ENCODE data around the gene TSHZ1. TPM values are rescaled to one million over a fixed set of nuclear protein-coding genes. Genes with fewer than 3 reads are reported as not detected.

The TSHZ1 gene
- total RNA-seq, 1 experiment from 2014 or later = 5.7 TPM

GRCh38 chr18:75218065-75218923 lies 7.7 kb downstream of the TSHZ1 start:
- H3K79me2 ChIP-seq (ENCODE audit: low read length) = no peaks in the 10 kb centered on the region
- DNase-seq = no peak
- no peaks in the 10 kb centered on the region for H3K4me1 ChIP-seq (ENCODE audit: low read length)
- no peaks in the 10 kb centered on the region for H3K9me3 ChIP-seq (ENCODE audit: low read length)
- no peak overlapping the region for H3K9ac ChIP-seq (ENCODE audit: low read length)
- peaks cover 36% of the 10 kb centered on the region for H4K20me1 ChIP-seq (ENCODE audit: insufficient read depth, low read depth, low read length)
- no peak overlapping the region for H3K4me3 ChIP-seq (ENCODE audit: low read length)
- H2AFZ ChIP-seq (ENCODE audit: low read length) = no peak overlapping the region
- no peaks in the 10 kb centered on the region for H3K9me2 ChIP-seq (replicated peaks; ENCODE audit: insufficient read depth, low read length)
- H3K27me3 ChIP-seq (ENCODE audit: low read length) = no peaks in the 10 kb centered on the region
- H3K36me3 ChIP-seq (ENCODE audit: insufficient read depth, low read length) = no peaks in the 10 kb centered on the region
- no peak overlapping the region for H3K27ac ChIP-seq (ENCODE audit: low read length)
- no peak overlapping the region for H3K4me2 ChIP-seq (ENCODE audit: low read depth, low read length, poor library complexity, severe bottlenecking)

- H3K9ac ChIP-seq (ENCODE audit: low read length) = no peak overlapping the region
- H3K9me2 ChIP-seq (replicated peaks; ENCODE audit: insufficient read depth, low read length) = no peaks in the 10 kb centered on the region
- H3K36me3 ChIP-seq (ENCODE audit: insufficient read depth, low read length) = no peaks in the 10 kb centered on the region
- H4K20me1 ChIP-seq (ENCODE audit: insufficient read depth, low read depth, low read length) = peaks cover 45% of the 10 kb centered on the region
- H3K27me3 ChIP-seq (ENCODE audit: low read length) = no peaks in the 10 kb centered on the region
- no peaks in the 10 kb centered on the region for H3K79me2 ChIP-seq (ENCODE audit: low read length)
- no peak overlapping the region for H3K4me2 ChIP-seq (ENCODE audit: low read depth, low read length, poor library complexity, severe bottlenecking)
- H3K4me3 ChIP-seq (ENCODE audit: low read length) = no peak overlapping the region
- DNase-seq = no peak
- H2AFZ ChIP-seq (ENCODE audit: low read length) = no peak overlapping the region
- H3K4me1 ChIP-seq (ENCODE audit: low read length) = no peaks in the 10 kb centered on the region
- no peaks in the 10 kb centered on the region for H3K9me3 ChIP-seq (ENCODE audit: low read length)
- H3K27ac ChIP-seq (ENCODE audit: low read length) = no peak overlapping the region
Measured at GRCh38 chr18:75219745-75220375, 9.3 kb downstream of the TSHZ1 start.

- H3K9me3 ChIP-seq (ENCODE audit: low read length) = no peaks in the 10 kb centered on the region
- no peak overlapping the region for H3K27ac ChIP-seq (ENCODE audit: low read length)
- no peaks in the 10 kb centered on the region for H3K36me3 ChIP-seq (ENCODE audit: insufficient read depth, low read length)
- H3K9me2 ChIP-seq (replicated peaks; ENCODE audit: insufficient read depth, low read length) = no peaks in the 10 kb centered on the region
- H3K4me2 ChIP-seq (ENCODE audit: low read depth, low read length, poor library complexity, severe bottlenecking) = no peak overlapping the region
- no peak for DNase-seq
- peaks cover 45% of the 10 kb centered on the region for H4K20me1 ChIP-seq (ENCODE audit: insufficient read depth, low read depth, low read length)
- H3K9ac ChIP-seq (ENCODE audit: low read length) = no peak overlapping the region
- H3K4me1 ChIP-seq (ENCODE audit: low read length) = no peaks in the 10 kb centered on the region
- H2AFZ ChIP-seq (ENCODE audit: low read length) = no peak overlapping the region
- H3K27me3 ChIP-seq (ENCODE audit: low read length) = no peaks in the 10 kb centered on the region
- no peaks in the 10 kb centered on the region for H3K79me2 ChIP-seq (ENCODE audit: low read length)
- no peak overlapping the region for H3K4me3 ChIP-seq (ENCODE audit: low read length)
Measured at GRCh38 chr18:75220551-75221355, 10.2 kb downstream of the TSHZ1 start.

GRCh38 chr18:75221397-75221796 lies 10.8 kb downstream of the TSHZ1 start:
- no peaks in the 10 kb centered on the region for H3K27me3 ChIP-seq (ENCODE audit: low read length)
- H3K4me2 ChIP-seq (ENCODE audit: low read depth, low read length, poor library complexity, severe bottlenecking) = no peak overlapping the region
- H4K20me1 ChIP-seq (ENCODE audit: insufficient read depth, low read depth, low read length) = peaks cover 45% of the 10 kb centered on the region
- no peaks in the 10 kb centered on the region for H3K9me2 ChIP-seq (replicated peaks; ENCODE audit: insufficient read depth, low read length)
- H3K9ac ChIP-seq (ENCODE audit: low read length) = no peak overlapping the region
- H3K79me2 ChIP-seq (ENCODE audit: low read length) = no peaks in the 10 kb centered on the region
- no peaks in the 10 kb centered on the region for H3K4me1 ChIP-seq (ENCODE audit: low read length)
- no peaks in the 10 kb centered on the region for H3K36me3 ChIP-seq (ENCODE audit: insufficient read depth, low read length)
- no peak for DNase-seq
- H3K9me3 ChIP-seq (ENCODE audit: low read length) = no peaks in the 10 kb centered on the region
- H3K27ac ChIP-seq (ENCODE audit: low read length) = no peak overlapping the region
- no peak overlapping the region for H2AFZ ChIP-seq (ENCODE audit: low read length)
- H3K4me3 ChIP-seq (ENCODE audit: low read length) = no peak overlapping the region

GRCh38 chr18:75221897-75222296 lies 11.3 kb downstream of the TSHZ1 start:
- no peaks in the 10 kb centered on the region for H3K9me2 ChIP-seq (replicated peaks; ENCODE audit: insufficient read depth, low read length)
- no peak overlapping the region for H2AFZ ChIP-seq (ENCODE audit: low read length)
- no peaks in the 10 kb centered on the region for H3K27me3 ChIP-seq (ENCODE audit: low read length)
- no peaks in the 10 kb centered on the region for H3K36me3 ChIP-seq (ENCODE audit: insufficient read depth, low read length)
- H3K4me2 ChIP-seq (ENCODE audit: low read depth, low read length, poor library complexity, severe bottlenecking) = no peak overlapping the region
- H3K9ac ChIP-seq (ENCODE audit: low read length) = no peak overlapping the region
- H3K27ac ChIP-seq (ENCODE audit: low read length) = no peak overlapping the region
- H3K9me3 ChIP-seq (ENCODE audit: low read length) = no peaks in the 10 kb centered on the region
- no peaks in the 10 kb centered on the region for H3K79me2 ChIP-seq (ENCODE audit: low read length)
- no peak for DNase-seq
- H4K20me1 ChIP-seq (ENCODE audit: insufficient read depth, low read depth, low read length) = peaks cover 46% of the 10 kb centered on the region
- H3K4me3 ChIP-seq (ENCODE audit: low read length) = no peak overlapping the region
- no peaks in the 10 kb centered on the region for H3K4me1 ChIP-seq (ENCODE audit: low read length)

- H3K27ac ChIP-seq (ENCODE audit: low read length) = no peak overlapping the region
- H3K4me3 ChIP-seq (ENCODE audit: low read length) = no peak overlapping the region
Measured at GRCh38 chr18:75222407-75222806, 11.8 kb downstream of the TSHZ1 start.

GRCh38 chr18:75223687-75224347 lies 13.2 kb downstream of the TSHZ1 start:
- H3K9ac ChIP-seq (ENCODE audit: low read length) = no peak overlapping the region
- H3K79me2 ChIP-seq (ENCODE audit: low read length) = no peaks in the 10 kb centered on the region
- H2AFZ ChIP-seq (ENCODE audit: low read length) = no peak overlapping the region
- H3K4me1 ChIP-seq (ENCODE audit: low read length) = no peaks in the 10 kb centered on the region
- H3K27ac ChIP-seq (ENCODE audit: low read length) = no peak overlapping the region
- no peaks in the 10 kb centered on the region for H3K27me3 ChIP-seq (ENCODE audit: low read length)
- no peaks in the 10 kb centered on the region for H3K36me3 ChIP-seq (ENCODE audit: insufficient read depth, low read length)
- no peak overlapping the region for H3K4me2 ChIP-seq (ENCODE audit: low read depth, low read length, poor library complexity, severe bottlenecking)
- no peak for DNase-seq
- no peaks in the 10 kb centered on the region for H3K9me2 ChIP-seq (replicated peaks; ENCODE audit: insufficient read depth, low read length)
- H3K9me3 ChIP-seq (ENCODE audit: low read length) = no peaks in the 10 kb centered on the region
- no peak overlapping the region for H3K4me3 ChIP-seq (ENCODE audit: low read length)
- peaks cover 49% of the 10 kb centered on the region for H4K20me1 ChIP-seq (ENCODE audit: insufficient read depth, low read depth, low read length)

More at GRCh38 chr18:75222407-75222806, 11.8 kb downstream of the TSHZ1 start:
- Histone ChIP-seq H4K20me1 (ENCODE audit: insufficient read depth, low read depth, low read length) (peaks cover 48% of the 10 kb centered on the region), H3K9ac (ENCODE audit: low read length) (no peak overlapping the region), H3K36me3 (ENCODE audit: insufficient read depth, low read length) (no peaks in the 10 kb centered on the region), H3K4me1 (ENCODE audit: low read length) (no peaks in the 10 kb centered on the region), H3K9me2 (replicated peaks; ENCODE audit: insufficient read depth, low read length) (no peaks in the 10 kb centered on the region), H3K27me3 (ENCODE audit: low read length) (no peaks in the 10 kb centered on the region), H2AFZ (ENCODE audit: low read length) (no peak overlapping the region), H3K79me2 (ENCODE audit: low read length) (no peaks in the 10 kb centered on the region), H3K9me3 (ENCODE audit: low read length) (no peaks in the 10 kb centered on the region), H3K4me2 (ENCODE audit: low read depth, low read length, poor library complexity, severe bottlenecking) (no peak overlapping the region)
- no peak for DNase-seq

Data from Karpas-422 (cell line).